GM12864 (cell line): Measurements from ENCODE around the gene FBXO44.

Source experiments
- DNase-seq: peaks from one replicate; pipeline ENCODE4 v3.0.0-alpha.2; 2011; ENCODE audit warnings: low read depth
- H3K4me3 ChIP-seq: 2 replicates; pipeline ENCODE4 v1.5.1; 2011; ENCODE audit warnings: mild to moderate bottlenecking, low read depth, low read length, control low read depth
- CTCF ChIP-seq: IDR thresholded peaks from 2 replicates; pipeline ENCODE4 v1.5.1; 2011; ENCODE audit warnings: low read depth, mild to moderate bottlenecking, moderate library complexity, low read length, control low read depth, inconsistent platforms; ENCODE audit errors: missing control alignments

Gene FBXO44

GRCh38 chr1:11695861-11696260 lies 41.2 kb downstream of the FBXO44 start:
- H3K4me3 ChIP-seq: no peak overlapping the region
- TF ChIP-seq CTCF: no peak
- no peak for DNase-seq

GRCh38 chr1:11697188-11697892 lies 42.7 kb downstream of the FBXO44 start:
- TF ChIP-seq CTCF: no peak
- no peak overlapping the region for H3K4me3 ChIP-seq
- no peak for DNase-seq

GRCh38 chr1:11697893-11698210 lies 43.2 kb downstream of the FBXO44 start:
- no peak overlapping the region for H3K4me3 ChIP-seq
- TF ChIP-seq CTCF: no peak
- DNase-seq: no peak

GRCh38 chr1:11700601-11701467 lies 46.2 kb downstream of the FBXO44 start:
- no peak for DNase-seq
- TF ChIP-seq CTCF: no peak
- H3K4me3 ChIP-seq: no peak overlapping the region

- no peak for TF ChIP-seq CTCF
- no peak for DNase-seq
- H3K4me3 ChIP-seq: no peak overlapping the region
Observed at GRCh38 chr1:11701551-11701961, 46.9 kb downstream of the FBXO44 start.

GRCh38 chr1:11701981-11702803 lies 47.5 kb downstream of the FBXO44 start:
- TF ChIP-seq CTCF: no peak
- no peak for DNase-seq
- H3K4me3 ChIP-seq: no peak overlapping the region
